PC-9 (cell line): ENCODE measurements around the gene PNPT1.

ENCODE experiments used
- EZH2 ChIP-seq: fragments of 200-600 bp; sonication (generic); IDR thresholded peaks from 2 replicates; pipeline ENCODE4 v1.8.0; 2017; ENCODE audit warnings: antibody characterized with exemption, low read depth
- TF ChIP-seq, protein P1 (sequence below): fragments of 200-600 bp; sonication (generic); conservative IDR thresholded peaks from 2 replicates; pipeline ENCODE4 v1.6.1; 2017; ENCODE audit warnings: mixed run types, antibody characterized with exemption, mild to moderate bottlenecking, moderate library complexity

DNA sequence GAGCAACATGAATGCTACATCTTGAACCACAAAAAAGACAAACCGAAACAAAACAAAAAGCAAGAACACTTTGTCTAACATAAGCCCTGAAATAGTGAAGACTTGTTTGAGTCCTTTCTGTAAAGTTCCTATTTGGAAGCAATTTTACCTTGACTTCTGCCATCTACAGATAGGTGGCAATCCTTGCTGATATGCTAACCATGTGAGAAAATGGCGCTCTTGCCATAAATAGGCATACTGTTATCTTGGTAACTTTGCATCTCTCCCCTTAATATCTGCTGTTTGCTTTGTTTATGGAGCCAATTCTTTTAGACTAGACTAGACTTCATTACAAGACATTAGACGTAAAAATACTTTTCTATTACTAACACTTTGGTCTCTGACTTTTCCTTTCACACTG, 49.4 kb upstream of the PNPT1 start:
- TF ChIP-seq, protein P1, sequence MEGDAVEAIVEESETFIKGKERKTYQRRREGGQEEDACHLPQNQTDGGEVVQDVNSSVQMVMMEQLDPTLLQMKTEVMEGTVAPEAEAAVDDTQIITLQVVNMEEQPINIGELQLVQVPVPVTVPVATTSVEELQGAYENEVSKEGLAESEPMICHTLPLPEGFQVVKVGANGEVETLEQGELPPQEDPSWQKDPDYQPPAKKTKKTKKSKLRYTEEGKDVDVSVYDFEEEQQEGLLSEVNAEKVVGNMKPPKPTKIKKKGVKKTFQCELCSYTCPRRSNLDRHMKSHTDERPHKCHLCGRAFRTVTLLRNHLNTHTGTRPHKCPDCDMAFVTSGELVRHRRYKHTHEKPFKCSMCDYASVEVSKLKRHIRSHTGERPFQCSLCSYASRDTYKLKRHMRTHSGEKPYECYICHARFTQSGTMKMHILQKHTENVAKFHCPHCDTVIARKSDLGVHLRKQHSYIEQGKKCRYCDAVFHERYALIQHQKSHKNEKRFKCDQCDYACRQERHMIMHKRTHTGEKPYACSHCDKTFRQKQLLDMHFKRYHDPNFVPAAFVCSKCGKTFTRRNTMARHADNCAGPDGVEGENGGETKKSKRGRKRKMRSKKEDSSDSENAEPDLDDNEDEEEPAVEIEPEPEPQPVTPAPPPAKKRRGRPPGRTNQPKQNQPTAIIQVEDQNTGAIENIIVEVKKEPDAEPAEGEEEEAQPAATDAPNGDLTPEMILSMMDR = no peak
- TF ChIP-seq EZH2 = no peak
